HG03439 (cell line): ENCODE measurements around the gene CD24.
"Not testable (repeated sequence)": the region's sequence is repeated elsewhere in the genome, so short reads cannot be mapped to it uniquely, and the experiment has no call there.

Experiments
- ATAC-seq: cut with Tn5 transposase; IDR thresholded peaks from one replicate; pipeline ENCODE4 v1.9.1; 2021; ENCODE audit warnings: mild to moderate bottlenecking, moderate library complexity; ENCODE audit not compliant: unreplicated experiment

The CD24 gene

GRCh38 chr6:106970769-106971168 lies 3.8 kb downstream of the CD24 start:
- not testable (repeated sequence) for ATAC-seq

GRCh38 chr6:106967936-106968555 lies 6.5 kb downstream of the CD24 start:
- ATAC-seq = no peak

DNA sequence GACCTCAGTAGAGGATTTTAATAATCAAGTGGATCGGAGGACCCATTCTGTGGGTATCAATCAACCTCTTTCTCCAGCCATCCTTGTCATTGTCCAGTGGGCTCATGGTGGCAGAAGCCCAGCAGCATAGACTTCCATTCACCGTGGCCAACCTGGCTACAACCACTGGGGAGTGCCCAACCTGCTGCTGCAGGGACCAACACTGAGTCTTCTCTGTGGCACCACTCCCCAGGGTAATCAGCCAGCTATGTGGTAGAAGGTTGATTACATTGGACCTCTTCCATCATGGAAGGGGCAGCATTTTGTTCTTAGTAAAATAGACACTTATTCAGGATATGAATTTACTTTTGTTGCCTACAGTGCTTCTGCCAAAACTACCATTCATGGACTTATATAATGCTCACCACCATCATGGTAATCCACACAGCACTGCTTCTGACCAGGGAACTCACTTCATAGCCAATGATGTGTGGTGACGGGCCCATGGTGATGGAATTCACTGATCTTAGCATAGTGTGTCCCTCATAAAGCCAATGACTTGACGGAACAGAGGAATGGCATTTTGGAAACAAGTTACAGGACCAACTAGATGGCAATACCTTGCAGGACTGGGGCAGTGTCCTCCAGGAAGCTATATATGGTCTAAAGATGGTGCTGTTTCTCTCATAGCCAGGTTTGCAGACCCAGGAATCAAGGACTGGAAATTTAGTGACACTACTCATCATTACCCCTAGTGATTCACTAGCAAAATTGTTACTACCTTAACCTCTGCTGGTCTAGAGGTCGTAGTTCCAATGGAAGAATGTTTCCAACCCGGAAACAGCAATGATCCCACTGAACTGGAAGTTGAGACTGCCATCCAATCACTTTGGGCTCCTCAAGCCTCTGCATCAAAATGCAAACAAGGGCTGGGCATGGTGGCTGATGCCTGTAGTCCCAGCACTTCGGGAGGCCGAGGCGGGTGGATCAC lies 7.6 kb downstream of the CD24 start:
- no peak for ATAC-seq

- ATAC-seq = no peak
Measured at GRCh38 chr6:106966229-106966628, 8.3 kb downstream of the CD24 start.

DNA sequence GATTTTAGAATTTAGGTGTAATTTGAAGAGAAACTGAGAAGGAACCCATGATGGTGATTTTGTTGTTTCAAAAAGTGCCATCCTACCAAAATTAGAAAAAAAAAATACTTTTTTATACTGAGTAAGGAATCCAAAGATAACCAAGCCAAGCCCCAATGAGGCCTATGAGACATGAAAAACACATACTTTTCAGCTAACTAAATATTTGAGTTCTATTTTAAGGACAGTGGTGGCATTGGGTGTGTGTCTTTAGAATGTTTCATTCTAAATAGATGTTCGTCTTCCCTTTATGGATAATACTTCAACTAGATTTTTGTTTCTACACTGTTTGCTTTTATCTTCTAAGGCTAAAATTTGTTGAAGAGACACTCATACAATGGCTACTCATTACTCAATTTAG lies 9.6 kb downstream of the CD24 start:
- ATAC-seq = no peak

DNA sequence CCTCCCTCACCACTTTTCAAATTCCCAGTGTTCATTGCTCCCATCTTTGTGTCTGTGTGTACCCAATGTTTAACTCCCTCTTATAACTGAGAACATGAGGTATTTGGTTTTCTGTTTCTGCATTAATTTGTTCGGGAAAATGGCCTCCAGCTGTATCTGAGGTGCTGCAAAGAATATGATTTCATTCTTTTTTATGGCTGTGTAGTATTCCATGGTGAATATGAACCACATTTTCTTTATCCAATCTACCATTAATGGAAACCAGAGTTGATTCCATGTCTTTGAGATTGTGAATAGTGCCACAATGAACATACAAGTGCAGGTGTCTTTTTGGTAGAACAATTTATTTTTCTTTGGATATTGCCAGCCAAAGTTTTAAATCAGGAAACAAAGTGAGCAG lies 10.4 kb downstream of the CD24 start:
- ATAC-seq = no peak

- ATAC-seq = no peak
Measured at GRCh38 chr6:106963544-106963943, 11.0 kb downstream of the CD24 start.

DNA sequence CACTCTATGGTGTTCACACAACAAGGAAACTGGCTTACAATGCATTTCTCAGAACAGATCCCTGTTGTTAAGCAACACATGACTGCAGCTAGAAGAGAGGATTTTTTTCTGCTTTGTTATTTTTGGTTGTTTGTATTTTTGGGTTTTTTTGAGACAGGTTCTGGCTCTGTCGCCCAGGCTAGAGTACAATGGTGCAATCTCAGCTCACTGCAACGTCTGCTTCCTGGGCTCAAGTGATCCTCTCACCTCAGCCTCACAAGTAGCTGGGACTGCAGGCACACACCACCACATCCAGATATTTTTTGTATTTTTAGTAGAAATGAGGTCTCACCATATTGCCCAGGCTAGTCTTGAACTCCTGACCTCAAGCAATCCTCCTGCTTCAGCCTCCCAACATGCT lies 12.7 kb downstream of the CD24 start:
- no peak for ATAC-seq

DNA sequence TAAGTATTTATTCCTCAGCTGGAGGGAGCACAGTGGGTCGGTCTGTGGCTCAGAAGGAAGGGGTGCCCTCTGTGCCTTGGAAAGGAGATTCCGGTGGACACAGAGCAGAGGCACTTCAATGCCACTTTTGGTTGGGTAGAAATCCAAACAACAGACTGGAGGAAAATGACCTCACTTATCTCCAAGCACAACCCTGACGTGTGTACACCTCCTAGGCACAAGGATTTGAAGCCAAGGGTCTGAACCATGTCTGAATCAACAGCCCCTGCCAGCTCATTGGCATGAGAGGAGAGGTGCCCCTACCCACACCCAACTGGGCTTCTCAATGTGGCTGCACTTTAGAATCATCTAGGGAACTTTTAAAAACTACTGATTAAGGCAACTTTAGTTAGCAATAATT lies 13.4 kb downstream of the CD24 start:
- no peak for ATAC-seq

GRCh38 chr6:106959985-106960384 lies 14.5 kb downstream of the CD24 start:
- ATAC-seq = no peak

DNA sequence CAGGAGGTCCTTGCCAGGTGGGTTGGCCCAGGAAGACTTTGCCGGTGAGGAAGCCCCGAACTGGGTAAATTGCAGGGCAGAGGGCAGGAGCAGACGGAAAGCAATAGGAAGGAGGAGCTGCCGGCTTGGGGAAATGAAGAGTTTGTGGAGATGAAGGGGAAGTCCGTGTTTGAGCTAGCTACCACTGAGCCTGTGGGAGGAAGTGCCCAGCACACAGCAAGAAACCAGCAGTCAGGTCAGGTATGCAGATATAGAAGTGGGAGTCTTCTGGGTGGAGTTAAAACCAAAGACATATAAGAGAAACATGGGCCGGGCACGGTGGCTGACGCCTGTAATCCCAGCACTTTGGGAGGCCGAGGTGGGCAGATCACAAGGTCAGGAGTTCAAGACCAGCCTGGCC lies 34.7 kb downstream of the CD24 start:
- ATAC-seq = no peak

- ATAC-seq = no peak
Measured at GRCh38 chr6:106939208-106939607, 35.3 kb downstream of the CD24 start.

GRCh38 chr6:106927531-106928398 lies 46.8 kb downstream of the CD24 start:
- no peak for ATAC-seq

- no peak for ATAC-seq
Measured at GRCh38 chr6:106925948-106926347, 48.6 kb downstream of the CD24 start.

GRCh38 chr6:106924694-106925523 lies 49.6 kb downstream of the CD24 start:
- no peak for ATAC-seq

GRCh38 chr6:106922626-106923025 lies 51.9 kb downstream of the CD24 start:
- ATAC-seq = no peak
